RWPE2 (cell line): ENCODE measurements around the gene MDFIC.
A peak's percentile ranks its signal among the peaks of the same experiment; 100 is the strongest.

Experiments
- ATAC-seq: fragments of 200-7000 bp; cut with Tn5 transposase; 3 replicates; pipeline ENCODE4 v1.9.1; 2021; ENCODE audit warnings: low read depth
- DNase-seq: peaks from one replicate; pipeline ENCODE4 v3.0.0-alpha.2; 2020; ENCODE audit warnings: low spot score
- H3K27ac ChIP-seq: fragments of 450-650 bp; 2 replicates; pipeline ENCODE4 v1.5.1; 2017; ENCODE audit warnings: mild to moderate bottlenecking; ENCODE audit not compliant: poor library complexity, severe bottlenecking
- H3K27me3 ChIP-seq: fragments of 250-450 bp; sonication (Bioruptor Pico); 2 replicates; pipeline ENCODE4 v1.5.1; 2021; ENCODE audit warnings: mild to moderate bottlenecking, moderate library complexity; ENCODE audit not compliant: insufficient read depth, poor library complexity, severe bottlenecking
- H3K36me3 ChIP-seq: fragments of 250-450 bp; sonication (Bioruptor Pico); 2 replicates; pipeline ENCODE4 v1.5.1; 2020; ENCODE audit warnings: low read depth, mild to moderate bottlenecking, moderate library complexity
- H3K4me1 ChIP-seq: fragments of 250-450 bp; sonication (Bioruptor Pico); 2 replicates; pipeline ENCODE4 v1.5.1; 2021; ENCODE audit warnings: mild to moderate bottlenecking, moderate library complexity; ENCODE audit not compliant: insufficient read depth, poor library complexity, severe bottlenecking
- H3K4me3 ChIP-seq: fragments of 250-450 bp; sonication (Bioruptor Pico); 2 replicates; pipeline ENCODE4 v1.5.1; 2021; ENCODE audit warnings: mild to moderate bottlenecking, moderate library complexity; ENCODE audit not compliant: severe bottlenecking
- H3K9me3 ChIP-seq: fragments of 250-450 bp; sonication (Bioruptor Pico); 2 replicates; pipeline ENCODE4 v1.5.1; 2021; ENCODE audit warnings: mild to moderate bottlenecking, moderate library complexity; ENCODE audit not compliant: severe bottlenecking
- CTCF ChIP-seq: fragments of 450-650 bp; IDR thresholded peaks from one replicate; pipeline ENCODE4 v1.5.1; 2017; ENCODE audit warnings: mild to moderate bottlenecking, moderate library complexity; ENCODE audit not compliant: poor library complexity, severe bottlenecking

MDFIC gene

GRCh38 chr7:114901771-114902170 is 20.1 kb upstream of the MDFIC start:
- DNase-seq (no peak), ATAC-seq (peak; percentile 93)
- Histone ChIP-seq H3K4me1 (peaks cover 26% of the 10 kb centered on the region), H3K4me3 (no peak overlapping the region), H3K27ac (peak overlapping the region; percentile 61), H3K27me3 (no peaks in the 10 kb centered on the region), H3K36me3 (no peaks in the 10 kb centered on the region), H3K9me3 (no peaks in the 10 kb centered on the region)
- TF ChIP-seq CTCF = peak; percentile 7

DNA sequence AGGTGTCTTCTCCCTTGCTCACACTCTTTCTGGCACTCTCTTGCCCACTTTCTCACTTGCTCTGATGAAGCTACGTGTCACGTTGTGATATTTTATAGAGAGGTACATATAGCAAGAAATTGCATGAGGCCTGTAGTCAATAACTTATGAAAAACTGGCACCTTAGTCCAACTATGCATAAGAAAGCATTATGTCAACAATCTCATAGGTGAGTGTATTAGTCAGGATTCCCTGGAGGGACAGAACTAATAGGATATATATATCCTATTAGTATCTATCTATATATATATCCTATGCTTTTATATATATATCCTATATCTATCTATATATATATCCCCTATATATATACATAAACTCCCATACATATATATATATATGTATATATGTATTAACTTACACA is 18.8 kb upstream of the MDFIC start:
- no peak for ATAC-seq
- no peak for TF ChIP-seq CTCF
- H3K4me3 ChIP-seq = no peak overlapping the region
- peak overlapping the region; percentile 61 for H3K27ac ChIP-seq
- H3K4me1 ChIP-seq = peaks cover 26% of the 10 kb centered on the region
- no peaks in the 10 kb centered on the region for H3K9me3 ChIP-seq
- H3K36me3 ChIP-seq = no peaks in the 10 kb centered on the region
- no peak for DNase-seq
- H3K27me3 ChIP-seq = no peaks in the 10 kb centered on the region

GRCh38 chr7:114910787-114911186 is 11.1 kb upstream of the MDFIC start:
- no peak for DNase-seq

GRCh38 chr7:114911411-114911810 is 10.5 kb upstream of the MDFIC start:
- DNase-seq (no peak), ATAC-seq (no peak)
- Histone ChIP-seq H3K4me1 (no peaks in the 10 kb centered on the region), H3K27me3 (no peaks in the 10 kb centered on the region), H3K4me3 (no peak overlapping the region), H3K9me3 (no peaks in the 10 kb centered on the region), H3K36me3 (no peaks in the 10 kb centered on the region), H3K27ac (no peak overlapping the region)
- no peak for TF ChIP-seq CTCF

More at GRCh38 chr7:114910787-114911186, 11.1 kb upstream of the MDFIC start:
- Histone ChIP-seq H3K4me1 (no peaks in the 10 kb centered on the region), H3K36me3 (no peaks in the 10 kb centered on the region), H3K9me3 (no peaks in the 10 kb centered on the region), H3K4me3 (no peak overlapping the region), H3K27me3 (no peaks in the 10 kb centered on the region), H3K27ac (no peak overlapping the region)
- no peak for ATAC-seq
- TF ChIP-seq CTCF = no peak

GRCh38 chr7:114916261-114916892 is 5.5 kb upstream of the MDFIC start:
- Histone ChIP-seq H3K27me3 (no peaks in the 10 kb centered on the region), H3K36me3 (no peaks in the 10 kb centered on the region), H3K27ac (no peak overlapping the region), H3K4me1 (peaks cover 10% of the 10 kb centered on the region), H3K4me3 (no peak overlapping the region), H3K9me3 (no peaks in the 10 kb centered on the region)
- no peak for ATAC-seq
- no peak for DNase-seq
- TF ChIP-seq CTCF = no peak
